HG02759 (cell line): Measurements from ENCODE around the gene NDEL1.

ENCODE experiments used
- ATAC-seq: cut with Tn5 transposase; IDR thresholded peaks from one replicate; pipeline ENCODE4 v1.9.1; 2021; ENCODE audit warnings: mild to moderate bottlenecking, moderate library complexity; ENCODE audit not compliant: unreplicated experiment

NDEL1 gene

GRCh38 chr17:8413938-8414337, 21.7 kb upstream of the NDEL1 start:
- ATAC-seq: no peak

- no peak for ATAC-seq
Measured at GRCh38 chr17:8417806-8418205, 17.9 kb upstream of the NDEL1 start.

- ATAC-seq: no peak
Measured at GRCh38 chr17:8418471-8418870, 17.2 kb upstream of the NDEL1 start.

- no peak for ATAC-seq
Measured at GRCh38 chr17:8419305-8419704, 16.4 kb upstream of the NDEL1 start.

GRCh38 chr17:8420041-8420934, 15.4 kb upstream of the NDEL1 start:
- ATAC-seq: no peak

- ATAC-seq: no peak
Measured at GRCh38 chr17:8421571-8421970, 14.1 kb upstream of the NDEL1 start.

GRCh38 chr17:8426094-8426720, 9.5 kb upstream of the NDEL1 start:
- ATAC-seq: no peak

GRCh38 chr17:8426802-8427201, 8.9 kb upstream of the NDEL1 start:
- ATAC-seq: no peak

GRCh38 chr17:8430966-8431365, 4.7 kb upstream of the NDEL1 start:
- no peak for ATAC-seq

GRCh38 chr17:8436169-8436843, 622 bp downstream of the NDEL1 start:
- peak; percentile 56 for ATAC-seq

- no peak for ATAC-seq
Measured at GRCh38 chr17:8436844-8437171, 1.1 kb downstream of the NDEL1 start.

- no peak for ATAC-seq
Measured at GRCh38 chr17:8438441-8438840, 2.8 kb downstream of the NDEL1 start.

GRCh38 chr17:8439681-8440080, 4.0 kb downstream of the NDEL1 start:
- no peak for ATAC-seq

- no peak for ATAC-seq
Measured at GRCh38 chr17:8441690-8442089, 6.0 kb downstream of the NDEL1 start.

- ATAC-seq: no peak
Measured at GRCh38 chr17:8442310-8442709, 6.6 kb downstream of the NDEL1 start.

- ATAC-seq: no peak
Measured at GRCh38 chr17:8443756-8444155, 8.1 kb downstream of the NDEL1 start.

GRCh38 chr17:8444494-8444893, 8.8 kb downstream of the NDEL1 start:
- no peak for ATAC-seq

- ATAC-seq: no peak
Measured at GRCh38 chr17:8445536-8445935, 9.9 kb downstream of the NDEL1 start.

- ATAC-seq: no peak
Measured at GRCh38 chr17:8447799-8448198, 12.1 kb downstream of the NDEL1 start.

GRCh38 chr17:8448310-8448709, 12.6 kb downstream of the NDEL1 start:
- ATAC-seq: no peak

- no peak for ATAC-seq
Measured at GRCh38 chr17:8451933-8452614, 16.4 kb downstream of the NDEL1 start.
